HG03159 (cell line): ENCODE results near the gene ANKRD40.

Source experiments
- ATAC-seq: cut with Tn5 transposase; IDR thresholded peaks from one replicate; pipeline ENCODE4 v1.9.1; 2021; ENCODE audit warnings: mild to moderate bottlenecking, moderate library complexity; ENCODE audit not compliant: unreplicated experiment

ANKRD40 gene

DNA sequence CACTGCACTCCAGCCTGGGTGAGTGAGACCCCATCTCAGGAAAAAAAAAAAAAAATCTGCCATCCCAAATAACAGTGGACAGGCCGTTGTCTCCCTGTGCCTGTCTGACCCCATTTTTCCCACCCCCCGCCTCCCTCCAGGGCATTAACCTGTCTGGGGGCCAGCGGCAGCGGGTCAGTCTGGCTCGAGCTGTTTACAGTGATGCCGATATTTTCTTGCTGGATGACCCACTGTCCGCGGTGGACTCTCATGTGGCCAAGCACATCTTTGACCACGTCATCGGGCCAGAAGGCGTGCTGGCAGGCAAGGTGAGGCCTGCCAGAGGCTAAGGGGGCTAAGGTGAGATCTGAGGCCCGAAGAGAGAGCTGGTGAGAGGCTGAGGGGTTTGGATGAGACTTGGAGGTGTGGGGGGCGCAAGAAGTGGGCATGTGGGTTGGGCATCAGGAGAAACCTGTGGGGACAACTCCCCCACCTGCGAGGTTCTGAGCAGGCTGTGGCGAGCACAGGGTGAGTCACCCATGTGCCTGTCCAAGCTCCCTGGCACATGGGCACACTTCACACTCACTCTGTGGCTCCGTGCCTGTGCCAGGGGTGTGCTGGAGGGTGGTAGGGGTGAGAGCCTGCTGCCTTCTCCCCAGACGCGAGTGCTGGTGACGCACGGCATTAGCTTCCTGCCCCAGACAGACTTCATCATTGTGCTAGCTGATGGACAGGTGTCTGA, 34.7 kb downstream of the ANKRD40 start:
- no peak for ATAC-seq

DNA sequence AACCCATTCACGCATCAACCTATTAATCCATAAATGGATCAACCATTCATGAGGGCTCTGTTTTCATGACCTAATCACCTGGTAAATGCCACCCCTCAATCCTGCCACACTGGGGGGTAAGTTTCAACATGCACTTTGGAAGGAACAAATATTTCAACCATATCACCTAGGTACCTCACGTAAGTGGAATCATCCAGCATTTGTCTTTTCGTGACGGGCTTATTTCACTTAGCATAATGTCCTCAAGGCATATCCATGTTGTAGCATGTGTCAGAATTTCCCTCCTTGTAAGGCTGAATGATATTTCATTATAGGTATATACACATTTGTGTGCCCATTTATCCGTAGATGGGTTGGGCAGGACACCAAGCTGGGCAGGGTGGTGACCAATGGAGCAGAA, 35.6 kb downstream of the ANKRD40 start:
- ATAC-seq, result no peak

DNA sequence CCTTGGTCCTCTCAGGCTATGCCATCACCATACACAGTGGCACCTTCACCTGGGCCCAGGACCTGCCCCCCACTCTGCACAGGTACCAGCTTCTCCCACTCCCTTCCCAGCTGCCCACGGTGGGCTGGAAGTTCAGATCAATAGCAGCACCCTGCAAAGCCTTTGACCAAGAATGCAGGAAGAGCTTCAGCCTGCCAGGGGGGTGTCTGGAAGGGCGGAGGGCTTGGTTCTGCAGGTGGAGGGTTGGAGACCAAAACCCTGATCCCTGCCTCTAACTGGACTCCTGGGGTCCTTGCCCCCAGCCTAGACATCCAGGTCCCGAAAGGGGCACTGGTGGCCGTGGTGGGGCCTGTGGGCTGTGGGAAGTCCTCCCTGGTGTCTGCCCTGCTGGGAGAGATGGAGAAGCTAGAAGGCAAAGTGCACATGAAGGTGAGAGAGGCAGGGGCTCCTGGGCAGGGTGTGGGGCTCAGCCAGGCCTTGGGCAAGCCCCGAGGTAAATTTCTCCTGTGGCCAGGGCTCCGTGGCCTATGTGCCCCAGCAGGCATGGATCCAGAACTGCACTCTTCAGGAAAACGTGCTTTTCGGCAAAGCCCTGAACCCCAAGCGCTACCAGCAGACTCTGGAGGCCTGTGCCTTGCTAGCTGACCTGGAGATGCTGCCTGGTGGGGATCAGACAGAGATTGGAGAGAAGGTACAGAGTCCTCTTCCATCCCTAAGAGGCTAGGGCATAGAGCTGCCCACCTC, 38.7 kb downstream of the ANKRD40 start:
- no peak for ATAC-seq

DNA sequence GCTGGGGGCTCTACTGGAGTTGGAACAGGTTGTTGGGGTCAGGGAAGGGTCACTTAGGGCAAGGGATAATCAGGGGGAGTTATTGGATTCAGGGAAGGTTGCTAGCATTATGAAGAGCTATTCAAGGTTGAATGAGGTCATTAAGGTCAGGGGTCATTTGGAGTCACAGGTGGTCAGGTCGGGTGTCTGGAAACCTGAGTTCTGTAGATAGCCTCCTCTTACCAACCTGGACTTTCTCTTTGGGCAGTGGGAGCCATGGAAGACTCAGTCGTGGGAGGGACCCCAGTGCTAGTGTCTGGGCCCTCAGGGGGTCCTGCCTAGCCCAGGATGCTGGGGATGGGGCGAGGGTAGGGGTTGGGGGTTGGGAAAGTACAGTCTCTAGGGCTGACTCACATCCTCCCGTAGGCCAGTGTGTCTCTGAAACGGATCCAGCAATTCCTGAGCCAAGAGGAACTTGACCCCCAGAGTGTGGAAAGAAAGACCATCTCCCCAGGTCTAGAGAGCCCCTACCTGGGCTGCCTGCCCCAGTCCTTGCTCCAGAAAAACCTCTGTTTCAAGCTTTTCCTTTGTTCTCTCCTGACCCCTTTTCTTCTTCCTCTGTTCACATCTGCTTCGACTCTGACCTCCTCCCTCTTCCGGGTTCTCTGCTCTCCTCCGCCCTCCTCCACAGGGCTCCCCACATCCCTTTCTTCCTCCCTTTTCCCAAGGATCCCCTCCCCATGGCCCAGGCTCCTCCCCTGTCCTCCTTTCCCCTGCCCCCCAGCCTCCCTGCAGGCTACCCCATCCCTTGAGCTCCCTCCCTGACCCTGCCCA, 39.5 kb downstream of the ANKRD40 start:
- ATAC-seq, result no peak

DNA sequence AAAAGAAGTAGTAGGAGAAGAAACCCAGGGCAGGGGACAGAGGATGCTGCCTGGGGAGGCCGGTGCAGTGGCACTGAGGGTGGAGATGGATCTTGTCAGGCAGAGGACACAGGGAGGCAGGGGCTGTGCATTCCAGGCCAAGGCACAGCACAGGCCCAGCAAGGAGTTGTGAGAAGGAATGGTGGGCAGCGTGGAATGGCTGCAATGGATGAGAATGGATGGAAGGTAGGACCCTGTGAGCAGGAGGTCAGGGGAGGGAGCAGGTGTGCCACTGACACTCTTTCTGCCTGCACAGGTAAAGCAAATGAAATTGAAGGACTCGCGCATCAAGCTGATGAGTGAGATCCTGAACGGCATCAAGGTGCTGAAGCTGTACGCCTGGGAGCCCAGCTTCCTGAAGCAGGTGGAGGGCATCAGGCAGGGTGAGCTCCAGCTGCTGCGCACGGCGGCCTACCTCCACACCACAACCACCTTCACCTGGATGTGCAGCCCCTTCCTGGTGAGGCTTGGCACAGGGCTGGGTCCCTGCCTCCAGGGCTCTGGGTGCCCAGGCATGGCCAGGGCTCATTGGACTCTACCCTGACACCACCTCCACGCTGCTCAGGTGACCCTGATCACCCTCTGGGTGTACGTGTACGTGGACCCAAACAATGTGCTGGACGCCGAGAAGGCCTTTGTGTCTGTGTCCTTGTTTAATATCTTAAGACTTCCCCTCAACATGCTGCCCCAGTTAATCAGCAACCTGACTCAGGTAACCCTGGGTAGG, 40.3 kb downstream of the ANKRD40 start:
- no peak for ATAC-seq

DNA sequence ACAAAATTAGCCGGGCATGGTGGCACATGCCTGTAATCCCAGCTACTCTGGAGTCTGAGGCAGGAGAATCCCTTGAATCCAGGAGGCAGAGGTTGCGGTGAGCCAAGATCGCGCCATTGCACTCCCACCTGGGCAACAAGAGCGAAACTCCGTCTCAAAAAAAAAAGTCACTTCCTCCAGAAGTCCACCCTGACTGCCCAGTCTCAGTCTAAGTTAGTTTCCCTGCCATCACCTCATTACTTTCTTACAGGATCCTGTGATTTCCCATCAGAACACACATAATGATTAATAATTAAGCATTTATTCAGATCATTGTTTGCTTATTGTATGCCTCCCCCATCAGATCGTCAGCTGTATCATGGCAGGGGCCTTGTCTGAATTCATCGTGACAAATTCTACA, 41.4 kb downstream of the ANKRD40 start:
- ATAC-seq, result no peak

DNA sequence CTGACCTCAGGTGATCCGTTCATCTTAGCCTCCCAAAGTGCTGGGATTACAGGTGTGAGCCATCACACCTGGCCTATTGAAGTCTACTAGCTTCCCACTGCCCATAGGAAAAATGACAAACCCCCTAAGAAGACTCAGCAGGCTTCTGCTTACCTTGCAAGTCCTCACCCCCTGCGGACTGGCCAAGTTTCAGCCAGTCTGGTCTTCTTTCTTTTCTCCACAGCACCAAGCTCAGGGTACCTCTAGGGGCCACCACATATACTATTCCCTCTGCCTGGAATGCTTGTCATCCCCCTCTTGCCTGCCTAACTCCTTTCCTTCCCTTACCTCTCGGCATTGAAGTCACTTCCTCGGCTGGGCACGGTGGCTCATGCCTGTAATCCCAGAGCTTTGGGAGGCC, 41.9 kb downstream of the ANKRD40 start:
- ATAC-seq, result no peak

DNA sequence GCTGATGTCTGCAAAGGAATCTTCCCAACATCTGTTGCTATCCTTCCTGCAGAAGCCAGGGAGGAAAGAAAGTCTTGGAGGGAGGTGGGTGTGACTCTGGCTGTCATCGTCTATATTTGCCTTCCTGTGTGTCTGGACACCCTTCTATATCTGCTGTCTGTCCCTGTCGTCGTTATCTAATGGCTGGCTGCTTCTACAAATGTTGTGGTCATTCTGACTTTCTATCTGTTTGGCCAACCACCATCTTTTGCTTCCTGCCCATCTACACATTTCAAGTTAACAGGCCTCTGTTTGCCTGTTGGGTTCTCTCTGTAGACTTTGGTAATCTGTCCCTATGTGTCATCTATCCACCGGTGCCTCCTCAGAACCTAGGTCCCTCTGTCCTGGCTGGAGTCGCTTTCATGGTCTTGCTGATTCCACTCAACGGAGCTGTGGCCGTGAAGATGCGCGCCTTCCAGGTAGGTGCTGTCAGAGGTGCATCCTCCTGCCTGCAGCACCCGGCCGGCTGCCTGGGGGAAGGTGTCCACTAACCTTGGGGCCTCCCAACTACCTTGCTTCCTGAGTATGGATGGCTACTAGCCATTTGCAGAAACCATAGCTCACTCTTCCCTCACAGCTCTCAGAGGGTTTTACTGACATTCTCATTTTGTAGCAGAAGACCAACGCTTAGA, 42.8 kb downstream of the ANKRD40 start:
- ATAC-seq, result no peak

DNA sequence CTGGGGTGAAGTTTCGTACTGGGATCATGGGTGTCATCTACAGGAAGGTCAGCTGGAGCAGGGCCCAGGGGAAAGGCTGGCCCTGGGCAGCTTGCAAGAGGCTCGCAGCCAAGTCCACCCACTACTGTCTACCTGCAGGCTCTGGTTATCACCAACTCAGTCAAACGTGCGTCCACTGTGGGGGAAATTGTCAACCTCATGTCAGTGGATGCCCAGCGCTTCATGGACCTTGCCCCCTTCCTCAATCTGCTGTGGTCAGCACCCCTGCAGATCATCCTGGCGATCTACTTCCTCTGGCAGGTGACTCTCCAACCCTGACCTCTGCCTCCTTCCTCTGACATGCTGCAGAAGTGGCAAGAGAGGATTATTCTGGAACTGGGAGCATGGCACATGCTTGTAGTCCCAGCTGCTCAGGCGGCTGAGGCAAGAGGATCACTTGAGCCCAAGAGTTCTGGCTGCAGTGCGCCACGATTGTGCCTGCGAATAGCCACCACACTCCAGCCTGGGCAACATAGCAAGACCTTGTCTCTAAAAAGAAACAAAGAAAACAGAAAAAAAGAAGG, 43.8 kb downstream of the ANKRD40 start:
- no peak for ATAC-seq

DNA sequence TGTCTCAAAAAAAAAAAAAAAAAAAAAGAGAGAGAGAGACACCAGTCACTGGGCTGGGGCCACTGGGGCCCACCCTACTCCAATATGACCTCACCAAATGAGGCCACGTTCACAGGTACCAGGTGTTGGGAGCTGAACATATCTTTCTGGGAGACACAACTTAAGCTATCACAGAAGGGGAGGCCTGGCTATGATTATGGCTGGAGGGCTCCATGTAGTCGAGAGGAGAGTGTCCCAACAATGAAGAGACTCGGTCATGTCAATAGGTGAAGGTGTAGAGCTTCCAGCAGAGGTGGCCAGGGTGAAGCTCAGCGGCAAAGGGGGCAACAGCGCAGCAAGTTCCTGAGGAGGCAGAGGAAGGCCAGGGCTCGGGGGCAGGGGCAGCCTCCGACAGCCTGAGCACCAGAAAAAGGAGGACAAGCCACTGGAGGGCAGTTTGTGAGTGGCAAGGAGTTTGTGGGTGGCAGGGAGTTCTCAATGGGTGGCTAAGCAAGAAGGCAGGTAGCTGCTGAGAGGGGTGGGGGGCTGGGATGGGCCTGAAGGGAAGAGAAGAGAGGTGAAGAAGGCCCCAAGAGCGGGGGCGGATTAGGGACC, 45.0 kb downstream of the ANKRD40 start:
- no peak for ATAC-seq

DNA sequence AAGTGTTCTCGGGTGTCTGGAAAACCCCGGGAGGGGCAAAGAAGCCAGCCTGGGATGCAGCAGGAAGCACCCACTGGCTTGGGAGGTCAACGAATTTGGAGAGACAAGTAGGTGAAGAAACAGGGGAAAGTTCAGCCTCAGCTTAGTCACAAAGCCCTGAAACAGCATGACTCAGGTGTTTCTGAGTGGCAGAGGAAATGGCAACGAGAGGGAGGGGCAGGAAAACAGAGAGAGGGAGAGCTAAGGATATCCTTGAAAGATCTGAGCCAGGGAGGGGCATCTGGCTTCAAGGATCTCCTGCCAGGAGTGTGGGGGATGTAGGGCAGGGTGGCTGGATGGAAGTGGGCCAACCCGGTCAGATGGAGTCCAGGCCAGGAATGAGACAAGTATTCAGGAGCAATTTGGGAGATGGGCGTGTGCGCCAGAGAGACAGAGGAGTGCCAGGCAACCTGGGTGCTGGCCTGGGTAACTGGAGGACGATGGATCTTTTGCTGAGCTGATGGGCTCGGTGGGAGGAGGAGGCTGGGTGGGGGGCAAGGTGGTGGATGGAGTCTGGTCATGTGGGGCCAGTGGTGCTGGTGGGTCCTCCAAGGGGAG, 45.8 kb downstream of the ANKRD40 start:
- ATAC-seq, result no peak

DNA sequence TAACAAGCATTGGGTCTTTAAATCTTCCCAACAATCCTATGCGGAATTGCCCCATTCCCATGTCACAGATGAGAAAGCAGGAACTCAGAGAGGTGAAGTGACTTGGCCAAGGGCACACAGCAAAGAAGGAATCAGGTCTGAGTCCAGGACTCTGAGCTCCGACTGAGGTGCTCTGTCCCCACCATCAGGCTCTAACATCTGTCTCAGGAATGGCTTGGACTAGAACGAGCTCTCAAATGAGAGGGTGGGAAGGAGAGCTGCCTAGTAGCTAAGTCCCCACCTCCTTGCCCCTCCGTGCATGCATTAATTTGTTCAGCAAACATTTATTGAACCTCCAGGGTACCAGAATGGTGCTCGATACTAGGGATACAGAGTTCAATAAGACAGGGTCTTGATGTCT, 46.4 kb downstream of the ANKRD40 start:
- no peak for ATAC-seq

DNA sequence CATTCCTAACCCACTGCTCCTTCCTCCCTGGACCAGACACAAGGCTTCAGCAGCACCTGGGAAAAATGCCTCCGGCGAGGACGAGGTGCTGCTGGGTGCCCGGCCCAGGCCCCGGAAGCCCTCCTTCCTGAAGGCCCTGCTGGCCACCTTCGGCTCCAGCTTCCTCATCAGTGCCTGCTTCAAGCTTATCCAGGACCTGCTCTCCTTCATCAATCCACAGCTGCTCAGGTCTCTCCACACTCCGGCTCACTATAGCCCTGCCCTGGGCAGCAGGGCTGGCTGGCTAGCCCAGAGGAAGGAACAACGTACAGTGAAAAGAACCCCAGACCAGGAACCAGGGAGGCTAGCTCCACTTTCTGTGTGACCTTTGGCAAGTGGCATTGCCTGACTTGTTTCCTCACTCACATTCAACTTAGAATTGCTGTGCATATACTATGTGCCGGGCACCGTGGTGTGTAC, 46.8 kb downstream of the ANKRD40 start:
- ATAC-seq, result no peak

DNA sequence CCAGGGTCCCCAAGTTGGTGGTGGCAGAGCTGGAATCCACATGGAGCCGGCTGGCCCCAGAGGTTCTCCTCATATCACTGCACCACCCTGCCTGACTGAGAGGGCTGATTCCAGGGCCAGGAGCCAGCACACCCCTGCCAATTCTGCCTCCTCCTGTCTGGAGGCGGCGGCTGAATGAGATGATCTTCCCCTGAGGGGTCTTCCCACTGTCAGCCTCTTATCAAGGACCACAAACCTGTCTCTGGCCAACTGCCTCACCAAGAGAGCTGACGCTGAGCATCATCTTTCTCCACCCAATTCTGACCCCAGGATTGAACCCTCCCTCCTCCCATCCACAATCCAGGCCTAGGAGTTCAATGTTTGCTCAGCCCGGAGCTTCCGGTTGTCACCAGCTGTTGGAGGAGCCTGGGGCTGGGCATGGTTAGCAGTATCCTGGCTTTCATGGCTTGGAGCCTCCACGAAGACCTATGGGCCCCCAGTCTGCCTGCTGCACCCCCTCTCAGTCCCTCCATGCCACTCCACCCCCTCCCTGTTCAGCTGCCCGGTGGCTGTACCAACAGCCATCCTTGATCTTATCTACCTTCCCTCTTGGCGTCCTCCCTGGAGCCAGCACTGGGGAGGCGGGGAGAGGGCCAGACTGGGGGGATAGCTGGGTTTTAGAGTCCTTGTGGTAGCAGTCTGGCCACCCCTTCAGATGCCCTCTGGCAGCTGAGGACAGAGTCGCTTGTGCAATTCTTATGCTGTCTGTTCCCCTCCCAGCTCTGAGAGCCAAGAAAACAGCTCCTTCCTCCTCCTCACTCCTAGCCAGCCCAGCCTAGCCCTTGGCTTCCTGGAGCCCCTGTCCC, 47.5 kb downstream of the ANKRD40 start:
- ATAC-seq, result no peak

DNA sequence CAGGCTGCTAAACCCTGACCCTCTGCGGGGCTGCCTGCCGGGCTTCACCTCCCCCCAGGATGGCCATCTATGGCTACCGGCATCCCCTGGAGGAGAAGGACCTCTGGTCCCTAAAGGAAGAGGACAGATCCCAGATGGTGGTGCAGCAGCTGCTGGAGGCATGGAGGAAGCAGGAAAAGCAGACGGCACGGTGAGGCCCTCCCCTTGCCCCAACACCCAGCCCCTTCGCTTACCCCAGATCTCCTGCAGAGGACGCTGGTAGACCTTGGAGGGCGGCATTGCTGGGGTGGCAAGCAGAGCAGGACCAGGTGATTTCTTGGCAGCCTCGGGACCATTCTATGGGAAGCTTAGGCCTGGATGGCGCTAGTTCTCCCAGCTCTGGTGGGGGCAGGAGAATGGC, 48.5 kb downstream of the ANKRD40 start:
- ATAC-seq, result no peak

DNA sequence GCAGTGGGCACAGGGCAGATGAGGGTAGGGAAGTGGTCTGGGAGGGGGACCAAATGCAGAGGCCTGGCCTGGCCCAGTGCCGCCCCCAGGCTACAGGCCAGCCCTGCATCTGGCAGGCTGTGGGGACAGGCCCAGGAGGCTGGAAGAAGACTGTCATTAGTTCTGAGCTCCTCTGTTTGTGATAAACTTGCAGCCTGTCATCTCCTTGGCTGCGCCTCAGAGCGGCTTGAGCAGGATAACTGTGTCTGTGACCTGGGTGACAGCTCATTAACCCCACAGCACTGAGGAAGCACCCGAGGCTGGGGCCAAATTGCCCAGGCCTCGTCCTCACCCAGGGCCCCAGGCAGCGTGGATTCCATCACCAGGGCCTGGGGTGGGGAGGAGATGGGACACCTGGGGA, 49.1 kb downstream of the ANKRD40 start:
- no peak for ATAC-seq

DNA sequence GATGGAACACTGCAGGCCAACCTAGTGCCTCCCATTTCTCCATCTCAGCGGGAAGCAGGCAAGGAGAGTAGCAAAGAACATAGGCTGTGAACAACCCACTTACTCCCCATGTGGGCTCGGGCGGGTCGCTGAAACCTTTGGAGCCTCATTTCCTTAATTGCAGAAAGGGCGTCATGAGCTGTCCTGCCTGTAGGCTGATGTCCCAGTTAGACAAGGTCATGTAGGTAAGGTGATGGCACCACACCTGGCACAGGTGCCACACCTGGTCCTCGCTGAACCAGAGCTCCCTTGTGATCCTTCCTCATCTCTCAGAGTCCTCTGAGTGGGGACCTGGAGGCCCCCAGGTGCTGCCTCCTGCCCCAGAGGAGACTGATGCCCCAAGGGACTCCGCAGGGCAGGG, 50.1 kb downstream of the ANKRD40 start:
- no peak for ATAC-seq

DNA sequence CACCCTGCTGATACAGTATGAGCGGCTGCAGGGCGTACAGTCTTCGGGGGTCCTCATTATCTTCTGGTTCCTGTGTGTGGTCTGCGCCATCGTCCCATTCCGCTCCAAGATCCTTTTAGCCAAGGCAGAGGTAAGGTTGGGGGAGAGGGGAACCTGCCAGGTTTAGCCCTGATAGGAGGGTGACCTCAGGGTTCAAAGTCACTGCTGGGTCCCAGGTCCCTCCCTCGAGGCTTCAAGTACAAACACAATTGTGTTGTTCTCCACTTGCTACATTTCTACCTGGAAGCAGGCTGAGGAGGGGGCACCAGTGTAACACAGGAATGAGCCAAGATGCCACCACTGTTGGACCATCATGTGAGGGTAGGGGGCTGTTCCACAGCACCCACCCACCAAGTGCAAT, 50.7 kb downstream of the ANKRD40 start:
- ATAC-seq, result no peak
